ENCODE data around the gene STRADB.
A peak's percentile ranks its signal among the peaks of the same experiment; 100 is the strongest.

Gene STRADB

DNA sequence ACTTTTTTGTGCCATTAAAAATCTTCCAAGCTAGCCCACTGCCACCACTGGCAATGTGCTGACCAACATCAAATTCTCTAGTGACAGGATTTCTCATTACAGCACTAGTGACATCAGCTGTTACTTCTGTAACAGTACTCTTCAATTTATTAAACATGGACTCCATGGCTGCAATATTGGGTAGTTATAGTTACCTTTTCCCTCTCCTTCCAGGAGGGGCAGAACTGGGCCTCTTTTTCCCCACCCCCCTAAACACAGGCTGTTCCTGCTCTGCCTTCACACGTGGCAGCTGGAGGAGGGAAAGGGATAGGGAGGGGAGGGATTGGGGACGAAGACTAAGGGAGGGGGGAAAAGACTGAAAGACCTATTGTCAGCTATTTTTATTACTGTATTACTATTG lies 38.4 kb upstream of the STRADB start:
- no peak overlapping the region for H2AFZ ChIP-seq
- TF ChIP-seq, protein P1, sequence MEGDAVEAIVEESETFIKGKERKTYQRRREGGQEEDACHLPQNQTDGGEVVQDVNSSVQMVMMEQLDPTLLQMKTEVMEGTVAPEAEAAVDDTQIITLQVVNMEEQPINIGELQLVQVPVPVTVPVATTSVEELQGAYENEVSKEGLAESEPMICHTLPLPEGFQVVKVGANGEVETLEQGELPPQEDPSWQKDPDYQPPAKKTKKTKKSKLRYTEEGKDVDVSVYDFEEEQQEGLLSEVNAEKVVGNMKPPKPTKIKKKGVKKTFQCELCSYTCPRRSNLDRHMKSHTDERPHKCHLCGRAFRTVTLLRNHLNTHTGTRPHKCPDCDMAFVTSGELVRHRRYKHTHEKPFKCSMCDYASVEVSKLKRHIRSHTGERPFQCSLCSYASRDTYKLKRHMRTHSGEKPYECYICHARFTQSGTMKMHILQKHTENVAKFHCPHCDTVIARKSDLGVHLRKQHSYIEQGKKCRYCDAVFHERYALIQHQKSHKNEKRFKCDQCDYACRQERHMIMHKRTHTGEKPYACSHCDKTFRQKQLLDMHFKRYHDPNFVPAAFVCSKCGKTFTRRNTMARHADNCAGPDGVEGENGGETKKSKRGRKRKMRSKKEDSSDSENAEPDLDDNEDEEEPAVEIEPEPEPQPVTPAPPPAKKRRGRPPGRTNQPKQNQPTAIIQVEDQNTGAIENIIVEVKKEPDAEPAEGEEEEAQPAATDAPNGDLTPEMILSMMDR (IDR thresholded peaks at IDR 0.05) = no peak
- H3K9me3 ChIP-seq (ENCODE audit: control insufficient read depth, low read length) = no peaks in the 10 kb centered on the region
- no peak overlapping the region for H3K27ac ChIP-seq
- no peak overlapping the region for H3K9ac ChIP-seq
- H3K79me2 ChIP-seq = no peaks in the 10 kb centered on the region
- H3K36me3 ChIP-seq (ENCODE audit: control insufficient read depth, insufficient read depth, low read length) = no peaks in the 10 kb centered on the region
- H3K4me2 ChIP-seq (ENCODE audit: low read length) = no peak overlapping the region
- H3K27me3 ChIP-seq (ENCODE audit: control insufficient read depth, insufficient read depth, low read length) = no peaks in the 10 kb centered on the region
- peaks cover 13% of the 10 kb centered on the region for H3K4me1 ChIP-seq
- no peak overlapping the region for H3K4me3 ChIP-seq (ENCODE audit: low read depth, low read length)

GRCh38 chr2:201413552-201413951 lies 38.0 kb upstream of the STRADB start:
- Histone ChIP-seq H3K4me3 (ENCODE audit: low read depth, low read length) (no peak overlapping the region), H3K9me3 (ENCODE audit: control insufficient read depth, low read length) (no peaks in the 10 kb centered on the region), H3K4me1 (peaks cover 13% of the 10 kb centered on the region), H3K36me3 (ENCODE audit: control insufficient read depth, insufficient read depth, low read length) (no peaks in the 10 kb centered on the region), H3K27ac (no peak overlapping the region), H3K9ac (no peak overlapping the region), H3K27me3 (ENCODE audit: control insufficient read depth, insufficient read depth, low read length) (no peaks in the 10 kb centered on the region), H3K4me2 (ENCODE audit: low read length) (no peak overlapping the region), H2AFZ (no peak overlapping the region), H3K79me2 (no peaks in the 10 kb centered on the region)
- TF ChIP-seq, protein P1 (IDR thresholded peaks at IDR 0.05) = no peak

DNA sequence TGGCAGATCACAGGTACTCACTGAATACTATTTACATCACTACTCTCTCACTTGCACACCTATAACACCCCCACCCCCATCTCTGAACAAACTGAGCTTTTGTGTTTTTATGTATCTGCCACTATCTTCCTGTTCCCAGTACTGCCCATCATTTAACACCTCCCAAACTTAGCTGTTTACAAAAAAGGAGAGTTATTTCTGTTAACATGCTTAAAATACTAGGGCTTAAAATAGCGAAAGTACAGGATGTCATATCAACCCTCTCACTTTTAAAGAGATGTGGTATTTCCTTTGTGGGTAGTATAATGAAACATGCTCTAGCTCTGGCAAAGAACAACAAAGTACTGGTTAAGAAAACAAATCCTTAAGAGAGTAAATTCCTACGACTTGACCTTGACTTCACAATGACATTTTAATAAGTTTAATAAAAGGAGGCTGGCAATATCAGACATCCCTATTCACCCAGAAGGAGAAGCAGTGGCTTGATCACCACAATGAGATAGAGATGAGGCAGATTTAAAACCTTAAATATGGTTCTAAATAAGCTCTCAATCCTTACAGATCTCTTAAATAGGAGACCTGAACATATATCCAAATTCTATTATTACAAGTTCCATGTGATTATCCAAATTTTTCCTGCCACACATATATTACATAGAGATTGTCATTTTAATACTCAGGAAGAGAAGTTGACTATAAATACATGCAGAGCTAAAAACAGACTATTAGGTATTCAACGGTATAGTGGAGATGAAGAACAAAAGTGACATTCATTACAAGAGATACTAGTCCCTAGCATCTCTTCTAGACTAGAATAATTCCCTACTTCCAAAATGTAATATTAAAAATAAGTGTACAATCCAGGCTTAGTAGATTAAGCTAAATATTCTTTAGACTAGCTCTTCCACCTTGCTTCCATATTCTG lies 37.2 kb upstream of the STRADB start:
- no peaks in the 10 kb centered on the region for H3K79me2 ChIP-seq
- no peaks in the 10 kb centered on the region for H3K9me3 ChIP-seq (ENCODE audit: control insufficient read depth, low read length)
- H2AFZ ChIP-seq = no peak overlapping the region
- no peak overlapping the region for H3K9ac ChIP-seq
- no peaks in the 10 kb centered on the region for H3K36me3 ChIP-seq (ENCODE audit: control insufficient read depth, insufficient read depth, low read length)
- H3K4me1 ChIP-seq = peaks cover 13% of the 10 kb centered on the region
- no peak overlapping the region for H3K27ac ChIP-seq
- TF ChIP-seq, protein P1 (IDR thresholded peaks at IDR 0.05) = no peak
- H3K4me2 ChIP-seq (ENCODE audit: low read length) = peak overlapping the region; percentile 2
- H3K27me3 ChIP-seq (ENCODE audit: control insufficient read depth, insufficient read depth, low read length) = no peaks in the 10 kb centered on the region
- no peak overlapping the region for H3K4me3 ChIP-seq (ENCODE audit: low read depth, low read length)

DNA sequence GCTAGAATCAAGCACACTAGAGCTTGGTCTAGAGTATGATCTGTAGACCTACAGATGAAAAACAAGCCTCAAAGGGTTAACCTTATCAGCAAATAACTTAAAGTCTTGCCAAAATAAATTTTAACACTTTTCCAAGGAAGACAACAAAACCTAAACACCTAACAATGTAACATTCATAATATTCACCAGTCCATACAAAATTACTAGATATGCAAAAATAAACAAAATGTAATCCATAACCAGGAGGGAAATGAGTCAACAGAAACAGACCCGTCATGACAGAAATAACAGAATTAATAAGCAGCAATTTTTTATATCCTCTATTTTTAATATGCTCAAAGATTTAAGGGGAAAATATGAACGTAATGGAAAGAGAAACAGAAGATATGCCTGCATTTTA lies 36.4 kb upstream of the STRADB start:
- TF ChIP-seq, protein P1 (IDR thresholded peaks at IDR 0.05) = no peak

More for the DNA sequence above, 36.4 kb upstream of the STRADB start:
- no peak overlapping the region for H3K4me3 ChIP-seq (ENCODE audit: low read depth, low read length)
- no peak overlapping the region for H3K9ac ChIP-seq
- no peaks in the 10 kb centered on the region for H3K36me3 ChIP-seq (ENCODE audit: control insufficient read depth, insufficient read depth, low read length)
- no peaks in the 10 kb centered on the region for H3K9me3 ChIP-seq (ENCODE audit: control insufficient read depth, low read length)
- H2AFZ ChIP-seq = no peak overlapping the region
- H3K4me2 ChIP-seq (ENCODE audit: low read length) = no peak overlapping the region
- peaks cover 13% of the 10 kb centered on the region for H3K4me1 ChIP-seq
- no peaks in the 10 kb centered on the region for H3K27me3 ChIP-seq (ENCODE audit: control insufficient read depth, insufficient read depth, low read length)
- no peaks in the 10 kb centered on the region for H3K79me2 ChIP-seq
- H3K27ac ChIP-seq = no peak overlapping the region
